GM18508 (cell line): ENCODE measurements around the gene CACHD1.

ENCODE experiments used
- ATAC-seq: cut with Tn5 transposase; IDR thresholded peaks from one replicate; pipeline ENCODE4 v1.9.1; 2021; ENCODE audit warnings: moderate number of reproducible peaks; ENCODE audit not compliant: insufficient read depth, unreplicated experiment

CACHD1 gene

DNA sequence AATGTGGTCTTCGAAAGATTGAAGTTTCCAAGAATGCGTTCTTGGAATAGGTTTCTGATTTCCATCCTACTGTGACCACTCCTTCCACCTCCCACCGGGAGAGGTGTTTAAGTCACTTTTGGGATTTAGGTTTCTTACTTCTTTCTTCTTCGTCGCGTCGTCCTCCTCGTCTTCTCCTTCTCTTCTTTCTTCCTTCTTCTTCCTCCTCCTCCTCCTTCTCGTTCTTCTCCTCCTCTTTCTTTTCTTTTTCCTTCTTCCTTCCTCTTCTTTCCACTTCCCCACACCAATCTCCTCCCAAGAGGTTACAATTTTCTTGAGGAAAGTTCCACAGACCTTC lies 2.1 kb downstream of the CACHD1 start:
- ATAC-seq, result no peak

DNA sequence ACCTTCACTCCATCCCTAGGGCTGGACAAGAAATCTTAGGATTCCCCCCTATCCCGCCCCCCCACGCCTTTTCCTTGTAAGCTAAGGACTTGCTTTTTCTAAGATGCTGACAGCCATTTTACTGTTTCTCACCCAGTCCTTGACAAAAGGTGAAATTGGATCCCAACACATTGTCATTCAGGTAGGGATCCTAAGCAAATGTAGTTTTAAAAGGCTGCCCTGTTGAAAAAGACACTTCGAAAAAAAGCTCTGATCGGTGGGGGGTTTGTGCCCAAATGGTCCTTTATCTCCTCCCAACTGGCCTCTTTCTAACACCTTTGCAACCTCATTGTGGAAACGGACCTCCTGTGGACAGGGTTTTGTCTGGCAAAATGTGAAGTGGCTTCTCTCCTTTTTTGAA lies 2.9 kb downstream of the CACHD1 start:
- ATAC-seq, result no peak

DNA sequence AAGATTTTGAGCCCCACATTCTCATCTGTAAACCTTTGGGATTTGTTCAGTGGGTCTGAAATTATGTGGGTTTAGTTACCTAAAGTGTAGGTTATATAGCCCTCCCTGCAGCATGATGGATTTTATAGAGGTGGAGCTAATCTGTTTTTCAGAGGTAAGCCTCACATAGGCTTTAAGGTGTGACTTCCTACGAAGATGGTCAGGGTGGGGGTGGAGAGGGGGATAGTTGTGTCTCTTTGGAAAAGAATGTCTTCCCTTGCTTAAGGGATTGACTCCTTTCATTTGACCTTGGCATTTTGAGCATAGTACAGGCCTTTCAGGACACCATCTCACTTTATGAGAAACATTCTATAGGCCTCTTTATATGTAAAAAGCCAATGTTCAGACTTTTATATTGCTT lies 3.4 kb downstream of the CACHD1 start:
- ATAC-seq, result no peak

DNA sequence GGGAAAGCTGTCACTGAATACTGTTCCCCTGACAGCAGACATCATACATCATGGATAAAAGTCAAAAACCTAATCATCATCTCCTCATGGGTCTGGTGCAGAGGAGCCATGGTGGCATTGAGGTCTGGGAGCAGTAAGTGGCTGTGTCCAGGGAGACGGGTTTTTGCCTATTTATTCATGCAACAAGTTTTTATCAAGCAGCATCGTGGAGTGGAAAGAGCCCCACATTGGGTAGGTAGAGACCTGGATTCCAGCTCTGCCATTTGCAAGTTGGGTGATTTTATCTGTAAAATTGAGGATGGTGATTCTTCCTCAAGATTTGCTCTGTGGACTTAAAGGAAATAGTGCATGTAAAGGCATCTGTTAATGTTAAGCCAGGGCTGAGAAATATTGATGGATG lies 4.2 kb downstream of the CACHD1 start:
- ATAC-seq, result no peak

DNA sequence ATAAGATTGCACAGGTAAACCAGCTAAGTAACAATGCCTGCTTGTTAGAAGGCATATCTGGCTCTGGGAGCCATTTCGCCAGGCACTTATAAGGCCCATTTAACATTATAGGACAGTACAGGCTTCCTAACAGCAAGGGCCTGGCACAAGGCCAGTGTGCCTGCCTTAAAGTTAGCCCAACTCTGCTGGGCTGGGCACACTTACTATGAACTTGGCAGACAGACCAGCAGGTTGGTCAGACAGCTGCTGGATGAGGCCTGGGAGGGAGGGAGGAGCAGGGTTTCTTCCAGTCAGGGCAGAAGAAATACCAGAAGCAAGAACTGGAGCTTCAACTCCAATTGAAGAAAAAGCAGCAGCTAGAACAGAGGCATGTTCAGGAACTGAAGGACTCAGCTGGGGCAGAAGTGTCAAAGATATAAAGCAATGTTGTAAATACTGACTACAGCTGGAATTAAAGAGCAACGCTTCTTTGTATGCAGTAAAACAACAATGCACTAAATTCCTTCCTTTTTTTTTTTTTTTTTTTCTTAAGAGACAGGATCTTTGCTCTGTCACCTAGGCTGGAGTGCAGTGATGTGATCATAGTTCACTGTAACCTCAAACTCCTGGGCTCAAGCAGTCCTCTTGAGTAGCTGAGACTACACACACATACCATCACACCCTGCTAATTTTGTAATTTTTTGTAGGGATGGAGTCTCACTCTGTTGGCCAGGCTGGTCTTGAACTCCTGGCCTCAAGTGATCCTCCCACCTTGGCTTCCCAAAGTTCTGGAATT lies 4.9 kb downstream of the CACHD1 start:
- ATAC-seq, result no peak

DNA sequence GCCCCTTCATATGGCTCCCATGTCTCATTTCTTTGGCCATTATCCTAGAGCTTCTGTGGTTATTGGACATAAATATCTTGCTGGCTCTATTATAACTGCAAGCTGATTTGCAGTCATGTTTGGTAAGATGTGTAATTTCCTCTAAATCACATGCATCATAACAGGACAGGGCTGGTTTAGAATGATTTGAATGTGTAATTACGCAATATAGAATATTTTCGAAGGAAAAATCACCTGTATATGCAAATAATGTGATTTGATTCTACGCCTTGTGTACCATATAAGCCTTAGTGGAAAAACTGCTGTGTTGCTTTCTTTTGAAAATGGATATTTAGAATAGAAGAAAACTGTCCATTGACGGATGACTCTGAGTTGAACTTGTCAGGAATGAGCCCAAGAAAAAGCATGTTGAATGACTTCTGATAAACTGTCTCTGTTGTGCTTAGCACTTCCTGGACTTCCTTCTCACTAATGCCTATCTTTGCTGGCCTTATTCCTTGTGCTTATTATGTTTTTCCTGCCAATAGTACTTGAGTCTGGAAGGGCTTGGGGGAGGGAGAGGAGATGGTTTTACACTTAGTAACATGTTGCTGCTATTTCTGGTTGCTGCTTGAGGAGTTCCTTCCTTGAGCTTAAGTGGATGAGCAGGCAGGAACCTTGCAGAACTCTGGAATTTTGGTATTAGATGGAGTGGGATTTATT lies 6.5 kb downstream of the CACHD1 start:
- no peak for ATAC-seq

DNA sequence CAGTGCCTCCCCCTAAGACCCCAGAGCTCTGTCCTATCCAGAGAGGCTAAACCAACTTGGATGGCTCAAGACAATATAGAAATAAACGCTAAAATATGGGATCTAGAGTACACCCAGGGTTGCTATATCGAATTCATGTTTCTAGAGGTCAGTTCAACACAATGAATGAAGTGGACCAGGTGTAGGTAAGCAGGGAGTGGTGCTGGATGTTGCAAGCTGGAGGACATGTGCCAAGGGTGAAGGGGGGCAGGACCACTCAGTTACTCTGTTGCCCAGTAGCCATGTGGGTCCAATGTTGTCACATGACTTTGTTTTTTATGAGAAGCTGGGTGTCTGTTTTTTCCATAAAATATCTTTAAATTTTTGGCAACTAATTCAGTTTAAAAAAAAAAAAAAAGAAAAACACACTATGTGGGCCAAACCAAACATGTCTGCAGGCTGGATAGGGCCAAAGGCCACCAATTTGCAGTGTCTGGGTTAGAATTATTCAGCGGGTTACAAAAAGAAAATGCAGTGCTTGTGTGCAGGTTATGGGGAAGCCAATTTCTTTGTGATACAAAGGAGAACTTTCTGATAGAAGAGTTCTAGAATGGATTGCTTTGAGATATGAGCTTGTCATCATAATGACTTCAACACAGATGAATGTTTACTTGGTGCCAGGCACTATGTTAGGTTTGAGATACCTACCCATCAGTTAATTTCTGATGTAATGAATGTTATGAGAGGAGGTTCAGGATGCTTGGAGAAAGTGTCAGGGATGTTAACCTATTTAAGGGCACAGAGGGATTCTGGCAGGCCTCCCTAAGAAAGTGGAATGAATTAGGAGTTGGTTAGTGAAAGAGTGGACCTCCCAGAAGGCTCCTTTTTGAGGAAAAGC lies 8.9 kb downstream of the CACHD1 start:
- ATAC-seq, result no peak

DNA sequence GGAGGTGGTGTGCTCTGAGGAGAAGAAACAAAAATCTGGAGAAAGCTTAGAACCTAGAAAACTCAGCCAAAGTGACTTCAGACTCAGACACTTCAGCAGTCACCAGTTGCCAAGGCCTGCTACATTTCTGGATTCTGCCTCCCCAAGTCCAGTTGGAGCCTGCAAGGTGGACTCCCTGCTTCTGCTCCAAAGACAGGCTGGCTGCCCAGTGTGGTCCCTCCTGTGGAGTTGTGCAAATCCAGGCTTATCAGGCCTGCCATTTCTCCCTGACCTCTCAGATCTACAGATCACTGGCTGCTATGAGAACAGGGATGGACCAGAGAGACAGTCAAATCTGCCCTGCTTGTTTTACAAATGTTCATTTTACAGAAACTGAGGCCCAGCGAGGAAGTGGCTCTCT lies 9.9 kb downstream of the CACHD1 start:
- no peak for ATAC-seq

DNA sequence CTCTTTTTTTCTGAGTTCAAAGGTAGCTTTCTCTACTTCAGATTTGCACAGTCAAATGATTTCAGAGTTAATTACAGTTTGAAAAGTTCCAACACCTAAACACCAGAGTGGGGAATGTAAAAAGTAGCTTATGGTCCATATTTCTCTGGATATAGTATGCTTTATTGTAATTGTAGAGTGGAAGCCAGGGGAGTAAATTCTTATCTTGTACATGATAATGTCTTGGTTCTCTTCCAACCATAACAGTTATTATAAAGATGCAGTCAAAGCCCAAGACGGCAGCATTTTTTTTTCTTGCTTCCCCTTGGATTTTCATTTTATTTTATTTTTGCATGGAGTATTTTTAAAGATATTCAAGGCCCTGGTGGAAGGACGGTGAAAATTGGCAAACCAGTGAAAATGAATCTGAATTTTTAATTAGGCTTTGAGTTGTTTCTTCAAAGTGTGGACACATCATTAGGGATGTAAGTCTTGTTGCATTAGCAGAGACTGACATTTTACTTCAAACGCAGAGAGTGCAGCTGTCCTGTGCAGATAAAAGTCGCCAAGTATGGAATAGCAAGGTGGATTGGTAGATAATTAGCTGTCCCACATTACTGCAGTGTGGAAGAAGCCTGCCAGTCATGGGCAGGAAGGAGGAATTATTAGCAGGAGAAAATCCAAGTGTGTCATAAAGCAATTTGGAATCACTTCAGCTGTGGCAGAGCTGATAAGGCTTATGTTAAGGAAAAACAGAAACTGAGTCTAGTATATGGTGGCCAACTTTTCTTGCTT lies 11.3 kb downstream of the CACHD1 start:
- no peak for ATAC-seq

DNA sequence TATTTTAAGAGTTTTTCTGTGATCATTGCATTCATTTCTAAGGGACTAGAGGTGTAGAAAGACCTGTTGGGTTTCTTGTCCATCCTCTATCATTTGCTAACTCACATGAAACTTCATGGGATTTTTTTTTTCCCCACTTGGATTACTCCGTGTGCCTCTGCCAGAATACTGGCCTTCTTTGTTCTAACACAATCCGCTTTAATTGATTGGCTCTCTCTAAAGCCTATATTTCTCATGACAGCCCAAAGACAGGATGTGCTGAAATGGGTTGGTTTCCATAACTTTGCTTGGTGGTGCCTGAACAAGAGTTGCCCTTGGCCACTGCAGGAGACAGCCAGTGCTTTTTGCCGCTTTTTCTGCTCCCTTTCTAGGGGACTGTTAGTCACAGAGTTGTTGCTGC lies 12.2 kb downstream of the CACHD1 start:
- no peak for ATAC-seq

DNA sequence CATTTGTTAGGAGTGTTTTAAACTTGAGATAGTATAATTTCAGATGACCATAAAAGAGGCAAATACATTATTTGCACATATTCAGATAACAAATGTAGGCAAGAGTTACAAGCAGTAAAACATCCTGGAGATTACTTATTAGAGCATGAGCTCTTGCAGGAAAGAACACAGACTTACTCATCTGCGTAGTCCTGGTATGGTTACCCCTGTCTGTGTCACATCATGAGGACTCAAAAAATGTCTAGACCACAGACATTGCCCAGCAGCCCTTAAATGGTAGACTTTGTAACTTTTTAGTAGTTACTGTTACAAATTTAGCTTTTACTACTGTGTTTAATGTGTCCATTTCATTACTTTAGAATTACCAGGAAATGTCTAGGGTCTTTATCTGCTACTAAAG lies 12.8 kb downstream of the CACHD1 start:
- ATAC-seq, result no peak

DNA sequence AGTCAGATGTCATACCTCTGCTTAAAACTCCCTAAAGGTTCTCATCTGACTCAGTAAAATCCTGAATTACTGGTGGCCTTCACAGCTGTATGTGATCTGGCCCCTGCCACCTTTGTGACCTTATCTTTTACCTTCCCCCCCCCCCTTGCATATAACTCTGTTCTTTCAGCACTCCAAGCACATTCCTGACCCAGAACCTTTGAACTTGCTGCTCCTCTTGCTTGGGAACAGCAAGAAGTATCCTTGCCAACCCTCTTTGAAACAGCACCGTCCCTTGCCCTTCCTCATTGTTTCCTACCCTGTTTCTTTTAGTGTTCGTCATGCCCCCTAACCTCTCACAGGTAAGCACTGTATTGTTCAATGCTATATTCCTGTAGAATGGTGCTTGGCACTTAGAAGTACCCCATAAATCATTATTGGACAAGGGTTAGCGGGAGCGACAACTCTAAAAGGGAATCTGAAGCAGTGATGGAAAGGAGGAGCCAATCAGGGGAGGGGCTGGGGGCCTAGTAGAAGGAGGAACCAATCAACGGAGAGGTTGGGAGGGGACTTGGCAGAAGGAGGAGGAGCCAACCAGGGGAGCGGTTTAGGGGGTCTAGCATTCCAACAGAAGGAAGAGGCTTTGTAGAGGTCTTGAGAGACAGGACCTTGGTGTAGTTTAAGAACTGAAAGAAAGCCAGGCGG lies 13.9 kb downstream of the CACHD1 start:
- ATAC-seq, result no peak

DNA sequence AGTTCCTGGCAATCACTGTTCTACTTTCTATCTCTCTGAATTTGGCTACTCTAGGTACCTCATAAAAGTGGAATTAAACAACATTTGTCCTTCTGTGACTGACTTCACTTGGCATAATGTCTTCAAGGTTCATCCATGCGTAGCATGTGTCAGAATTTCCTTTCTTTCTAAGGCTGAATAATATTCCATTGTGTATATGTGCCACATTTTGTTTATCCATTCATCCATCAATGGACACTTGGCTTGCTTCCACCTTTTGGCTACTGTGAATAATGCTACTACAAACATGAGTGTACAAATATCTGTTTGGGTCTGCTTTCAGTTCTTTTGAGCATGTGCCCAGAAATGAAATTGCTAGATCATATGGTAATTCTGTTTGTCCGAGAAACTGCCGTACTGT lies 14.7 kb downstream of the CACHD1 start:
- ATAC-seq, result no peak

DNA sequence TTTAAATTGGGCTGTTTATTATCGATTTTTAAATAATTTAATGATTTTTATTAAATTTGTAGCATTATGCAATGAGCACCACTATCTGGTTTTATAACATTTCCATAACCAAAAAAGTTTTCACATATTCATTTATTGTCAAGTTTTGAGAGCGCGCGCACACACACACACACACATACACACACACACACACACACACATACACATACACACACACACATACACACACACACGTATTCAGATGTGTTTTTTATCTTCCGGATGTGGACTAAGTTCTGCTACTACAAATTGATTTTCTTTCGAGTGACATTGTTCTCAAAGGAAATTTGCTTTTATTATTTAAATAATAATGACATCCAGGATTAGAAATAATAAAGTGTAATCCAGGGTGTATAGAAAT lies 16.3 kb downstream of the CACHD1 start:
- ATAC-seq, result no peak

DNA sequence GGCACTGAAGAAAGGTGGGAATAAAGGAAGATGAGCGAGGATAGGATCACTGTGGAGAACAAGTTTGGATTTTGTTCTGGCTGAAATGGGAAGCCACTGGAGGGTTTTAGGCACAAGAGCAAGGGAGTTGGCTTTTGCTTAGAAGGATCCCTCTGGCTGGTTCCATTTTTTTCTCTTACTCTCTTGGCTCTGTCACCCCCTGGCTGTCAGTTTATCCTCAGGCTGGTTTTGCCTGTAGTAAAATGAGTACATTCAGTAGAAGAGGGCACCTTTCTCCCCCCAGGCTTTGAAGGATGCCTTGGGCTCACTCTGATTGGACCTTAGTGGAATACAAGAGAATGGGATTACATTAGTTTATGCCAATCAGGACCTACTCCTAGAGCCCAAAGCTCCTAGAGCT lies 17.1 kb downstream of the CACHD1 start:
- ATAC-seq, result no peak

DNA sequence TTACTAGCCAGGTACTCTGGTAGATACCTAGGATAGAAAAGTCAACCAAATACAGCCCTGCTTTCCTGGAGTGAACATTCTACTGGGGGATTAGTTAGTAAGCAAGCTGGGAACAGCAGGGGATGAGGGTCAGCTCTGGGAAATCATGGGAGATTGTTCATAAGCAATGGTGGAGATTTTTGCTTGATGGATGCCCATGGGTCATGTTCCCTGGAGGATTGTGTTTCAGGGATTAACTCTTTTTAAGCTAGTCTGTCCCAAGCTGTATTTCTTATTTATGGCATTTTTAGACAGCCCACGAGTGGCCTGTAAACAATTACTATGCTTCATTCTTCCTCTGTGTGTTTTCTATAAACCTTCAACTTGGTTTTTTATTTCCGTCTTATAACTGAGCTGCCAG lies 18.9 kb downstream of the CACHD1 start:
- no peak for ATAC-seq

DNA sequence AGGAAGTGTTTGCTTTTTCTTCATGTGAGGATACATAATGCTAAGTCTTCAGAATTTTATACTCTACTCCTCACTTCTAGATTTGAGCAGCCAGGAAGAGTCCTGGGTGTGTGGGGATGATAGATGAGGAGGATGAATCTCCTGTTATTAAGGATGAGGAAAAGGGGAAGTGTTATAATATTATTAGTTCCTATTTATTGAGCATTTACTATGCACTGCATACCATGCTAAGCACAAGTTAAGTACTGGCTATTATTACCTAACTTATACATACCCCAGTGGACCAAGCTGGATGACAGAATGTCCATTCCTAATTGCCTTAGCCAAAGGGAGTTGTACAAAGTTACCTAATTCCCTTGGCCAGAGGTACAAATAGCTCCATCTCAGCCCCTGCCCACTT lies 19.8 kb downstream of the CACHD1 start:
- ATAC-seq, result no peak

DNA sequence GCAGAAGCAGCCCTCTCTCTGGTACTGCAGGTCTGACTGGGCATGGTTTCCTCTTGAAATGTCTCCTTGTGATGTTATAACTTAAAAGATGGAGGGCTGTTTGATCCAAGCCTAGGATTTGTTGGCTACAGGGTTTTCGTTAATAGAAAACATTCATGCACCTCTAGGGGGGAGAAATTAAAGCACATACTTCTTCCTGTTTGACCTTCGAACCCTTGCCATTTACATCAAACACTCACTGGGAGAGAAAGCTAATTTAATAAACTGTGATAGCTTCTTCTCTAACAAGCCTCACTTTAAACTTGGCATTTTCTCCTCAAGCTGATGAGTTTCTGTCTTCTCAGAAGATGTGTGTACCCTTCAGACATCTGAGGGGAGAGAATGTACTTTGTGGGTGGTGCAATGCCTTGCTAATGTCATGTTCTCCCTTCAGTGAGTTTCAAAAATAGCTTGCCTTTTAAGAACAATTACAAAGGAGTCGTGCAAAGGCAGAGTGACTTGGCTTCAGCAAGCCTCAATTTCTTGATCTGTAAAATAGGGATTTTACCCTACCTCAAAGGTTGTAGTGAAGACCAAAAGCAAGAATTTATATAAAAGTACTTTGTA lies 20.4 kb downstream of the CACHD1 start:
- no peak for ATAC-seq

DNA sequence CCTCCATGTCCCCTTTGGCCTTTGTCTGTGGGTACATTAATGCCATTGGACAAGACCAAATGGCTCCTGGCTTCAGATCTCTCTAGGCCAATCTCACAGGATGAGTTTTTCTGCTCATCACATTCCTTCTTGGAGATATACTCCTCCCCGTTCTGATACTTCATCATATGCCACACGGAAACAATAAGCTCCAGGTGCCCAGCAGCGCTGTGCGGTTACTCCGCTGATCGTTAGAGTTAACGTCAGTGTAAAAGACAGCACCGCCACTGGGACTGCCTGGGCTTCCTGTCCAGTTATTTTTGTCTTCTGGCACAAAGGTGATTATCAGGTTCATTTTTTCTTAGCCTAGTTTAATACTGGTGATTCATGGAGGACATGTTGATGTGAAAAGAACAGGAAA lies 22.5 kb downstream of the CACHD1 start:
- no peak for ATAC-seq

DNA sequence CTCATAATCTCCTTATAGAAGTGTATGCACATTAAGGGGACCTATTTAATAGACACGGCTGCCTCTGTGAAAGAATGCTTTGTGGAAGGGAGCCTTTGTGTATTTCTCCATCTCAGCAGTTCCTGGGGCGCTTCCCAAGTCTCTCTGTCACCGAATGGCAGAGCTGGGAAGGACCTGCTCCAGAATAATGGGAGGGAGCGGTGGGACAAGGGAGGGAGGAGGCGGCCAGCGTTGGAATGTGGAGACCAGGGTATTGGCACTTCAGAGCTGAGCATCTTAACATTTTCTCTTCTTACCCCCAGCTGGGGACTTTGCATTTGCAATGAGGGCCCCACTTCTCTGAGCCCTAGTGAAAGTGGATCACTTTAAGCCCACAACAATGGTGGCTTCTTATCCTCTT lies 23.9 kb downstream of the CACHD1 start:
- no peak for ATAC-seq
